ENCODE data around the gene BHLHA9. TPM values are rescaled to one million over a fixed set of nuclear protein-coding genes. Genes with fewer than 3 reads are reported as not detected.
"Not testable (repeated sequence)": the region's sequence is repeated elsewhere in the genome, so short reads cannot be mapped to it uniquely, and the experiment has no call there.

Gene BHLHA9
- total RNA-seq (2014; rRNA removed) = not detected in 2 replicates
- not detected for polyA plus RNA-seq (2012)

GRCh38 chr17:1270210-1271029 lies at the start of gene BHLHA9:
TSS of gene BHLHA9 (plus strand) at chr17:1270444. CDS start at chr17:1270564, 120 bp downstream.
- no peak for DNase-seq (ENCODE audit: low read depth)

DNA sequence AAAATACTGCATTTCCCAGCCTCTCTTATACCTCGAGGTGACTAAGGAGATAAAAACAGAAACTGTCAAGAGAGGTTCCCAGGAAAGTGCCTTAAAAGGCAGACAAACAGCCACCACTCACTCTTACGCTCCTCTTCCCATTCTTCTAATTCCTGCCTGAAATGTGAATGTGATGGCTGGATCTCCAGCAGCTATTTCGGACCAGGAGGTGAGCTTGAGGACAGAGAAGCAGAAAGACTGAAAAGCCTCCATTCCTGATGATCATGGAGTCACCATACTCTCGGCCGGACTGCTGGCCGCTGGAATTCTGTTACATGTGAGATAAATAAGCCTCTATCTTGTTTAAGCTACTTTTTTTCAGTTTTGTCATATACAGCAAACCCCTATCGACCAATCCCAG lies 49.0 kb upstream of the BHLHA9 start:
- DNase-seq (ENCODE audit: low read depth) = no peak

- no peak for DNase-seq (ENCODE audit: low read depth)
Measured at GRCh38 chr17:1222321-1222720, 47.9 kb upstream of the BHLHA9 start.

- no peak for DNase-seq (ENCODE audit: low read depth)
Measured at GRCh38 chr17:1223662-1224061, 46.6 kb upstream of the BHLHA9 start.

- no peak for DNase-seq (ENCODE audit: low read depth)
Measured at GRCh38 chr17:1224330-1224729, 45.9 kb upstream of the BHLHA9 start.

DNA sequence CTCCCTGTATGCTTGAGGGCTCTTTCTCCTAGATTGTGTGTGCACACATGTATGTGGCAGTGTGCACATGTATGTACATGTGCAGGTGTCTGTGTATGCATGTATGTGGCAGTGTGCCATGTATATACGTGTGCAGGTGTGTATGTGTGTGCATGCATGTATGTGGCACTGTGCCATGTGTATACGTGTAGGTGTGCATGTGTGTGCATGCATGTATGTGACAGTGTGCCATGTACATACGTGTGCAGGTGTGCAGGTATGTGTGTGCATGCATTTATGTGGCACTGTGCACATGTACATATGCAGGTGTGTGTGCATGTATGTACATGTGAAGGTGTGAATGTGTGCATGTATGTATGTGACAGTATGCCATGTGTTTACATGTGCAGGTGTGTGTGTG lies 43.9 kb upstream of the BHLHA9 start:
- DNase-seq (ENCODE audit: low read depth) = no peak

GRCh38 chr17:1227365-1227764 lies 42.9 kb upstream of the BHLHA9 start:
- DNase-seq (ENCODE audit: low read depth) = no peak

DNA sequence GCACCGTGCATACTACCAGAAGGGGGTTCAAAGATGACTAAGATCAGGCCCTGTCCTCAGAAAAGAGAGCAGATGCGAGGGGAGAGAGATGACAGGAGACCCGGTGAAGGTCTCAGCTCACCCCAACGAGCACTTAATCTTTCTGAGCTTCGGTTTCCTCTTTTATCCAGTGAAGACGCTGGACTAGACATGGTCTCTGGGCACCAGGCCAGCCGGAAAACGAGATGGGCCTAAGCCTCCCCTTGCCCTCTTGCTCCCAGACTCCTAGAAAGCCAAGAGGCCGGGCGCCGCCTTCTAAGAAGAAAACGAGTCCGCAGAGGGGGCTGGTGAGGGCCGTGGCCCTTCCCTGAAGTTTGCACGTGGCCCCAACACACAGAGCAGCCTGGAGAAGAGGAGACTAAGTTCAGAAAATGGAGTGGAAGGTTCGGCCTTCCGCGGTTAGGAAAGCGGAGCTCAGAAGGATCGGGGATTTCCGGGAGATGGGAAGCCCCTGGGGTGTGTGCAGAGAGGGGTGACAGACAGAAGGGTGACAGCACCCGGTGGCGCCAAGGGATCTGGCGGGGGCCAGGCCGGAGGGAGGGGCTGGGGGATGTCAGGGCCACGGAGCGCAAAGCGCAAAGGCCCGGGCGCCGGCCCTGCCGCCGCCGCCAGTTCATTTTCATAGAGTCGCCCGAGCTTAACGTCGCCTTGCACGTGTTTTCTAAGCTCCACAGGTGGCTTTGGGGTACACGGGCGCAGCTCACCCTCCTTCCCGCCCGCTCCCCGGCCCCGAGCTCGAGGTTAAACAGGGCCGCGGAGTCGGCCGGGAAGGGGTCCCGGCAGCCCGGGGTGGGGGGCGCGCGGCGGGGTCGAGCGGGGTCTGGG lies 42.1 kb upstream of the BHLHA9 start:
- no peak for DNase-seq (ENCODE audit: low read depth)

DNA sequence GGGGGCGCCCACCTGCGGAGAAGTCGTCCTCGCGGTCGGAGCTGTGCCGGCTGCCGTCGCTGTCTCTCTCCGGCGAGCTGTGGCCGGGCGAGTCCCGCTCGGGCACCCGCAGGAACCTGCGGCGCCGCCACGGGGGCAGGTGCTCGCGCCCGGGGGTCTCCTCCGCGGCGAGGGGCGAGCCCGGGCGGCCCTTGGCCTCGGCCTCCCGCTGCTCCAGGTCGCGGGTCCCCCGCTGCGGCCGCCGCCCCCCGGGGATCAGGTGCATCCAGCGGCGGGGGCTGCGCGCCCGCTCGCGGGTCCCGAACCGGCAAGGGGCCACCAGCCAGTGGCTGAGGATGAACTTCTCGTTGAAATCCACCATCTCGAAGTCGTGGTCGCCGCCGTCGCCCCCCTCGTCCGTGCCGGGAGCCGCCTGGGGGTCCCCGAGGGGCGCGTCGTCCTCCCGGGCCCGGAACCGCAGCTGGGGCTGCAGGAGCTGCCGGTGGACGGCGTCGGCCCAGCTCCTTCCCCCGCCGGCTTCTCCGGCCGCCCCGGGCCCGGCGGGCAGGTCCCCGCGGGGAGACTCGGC lies 41.4 kb upstream of the BHLHA9 start:
- no peak for DNase-seq (ENCODE audit: low read depth)

GRCh38 chr17:1229349-1229899 lies 40.8 kb upstream of the BHLHA9 start:
- DNase-seq (ENCODE audit: low read depth) = no peak

GRCh38 chr17:1229900-1230501 lies 40.2 kb upstream of the BHLHA9 start:
- no peak for DNase-seq (ENCODE audit: low read depth)

DNA sequence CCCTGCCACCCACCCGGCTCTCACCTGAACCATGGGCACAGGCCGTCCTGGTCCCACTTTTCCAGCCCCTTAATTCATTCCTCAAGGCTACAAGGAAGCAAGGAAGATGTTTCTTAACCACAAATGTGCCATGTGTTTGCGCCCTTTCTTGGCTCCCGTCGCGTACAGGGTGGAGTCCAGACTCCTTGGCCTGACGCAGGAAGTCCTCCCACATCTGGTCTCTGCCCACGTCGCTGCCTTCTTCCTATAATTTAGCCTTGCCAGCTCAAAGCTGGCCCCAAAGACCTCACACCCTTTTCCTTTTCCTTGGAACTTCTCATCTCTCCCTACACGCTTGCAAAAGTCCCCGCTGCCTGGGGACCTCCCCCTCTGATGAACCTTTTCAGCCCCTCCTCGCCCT lies 38.8 kb upstream of the BHLHA9 start:
- DNase-seq (ENCODE audit: low read depth) = no peak

DNA sequence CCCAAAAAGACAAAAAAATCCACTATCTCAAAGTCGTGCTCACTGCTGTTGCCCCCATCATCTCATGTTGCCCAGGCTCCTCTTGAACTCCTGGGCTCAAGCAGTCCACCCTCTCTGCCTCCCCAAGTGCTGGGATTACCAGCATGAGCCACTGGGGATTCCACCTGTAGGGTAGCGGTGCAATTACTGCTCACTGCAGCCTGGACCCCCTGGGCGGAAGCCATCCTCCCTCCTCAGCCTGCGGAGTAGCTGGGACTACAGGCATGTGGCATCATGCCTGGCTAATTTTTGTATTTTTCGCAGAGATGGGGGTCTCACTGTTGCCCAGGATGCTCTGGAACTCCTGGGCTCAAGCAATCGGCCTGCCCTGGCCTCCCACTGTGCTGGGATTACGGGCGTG lies 37.9 kb upstream of the BHLHA9 start:
- DNase-seq (ENCODE audit: low read depth) = no peak

- peak; percentile 9 for DNase-seq (ENCODE audit: low read depth)
Measured at GRCh38 chr17:1232786-1233185, 37.5 kb upstream of the BHLHA9 start.

DNA sequence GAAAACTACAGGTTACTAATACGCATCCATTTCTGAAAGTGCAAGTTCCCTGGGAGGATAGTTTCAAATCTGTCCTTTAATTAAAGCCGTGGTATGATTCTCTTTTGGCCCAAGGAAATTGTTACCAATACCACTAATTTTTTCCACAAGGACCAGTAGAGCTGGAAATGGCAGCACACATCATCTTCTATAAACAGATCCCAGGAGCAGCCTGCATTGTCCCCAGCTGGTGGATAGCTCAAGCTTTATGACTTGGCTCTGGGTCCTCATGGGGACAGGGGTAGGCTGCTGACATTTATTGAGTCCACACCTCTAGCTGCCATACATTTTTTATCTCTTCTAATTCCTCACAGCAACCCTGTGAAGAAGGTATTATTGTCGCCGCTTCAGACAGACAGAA lies 35.8 kb upstream of the BHLHA9 start:
- no peak for DNase-seq (ENCODE audit: low read depth)

- no peak for DNase-seq (ENCODE audit: low read depth)
Measured at GRCh38 chr17:1237471-1237870, 32.8 kb upstream of the BHLHA9 start.

DNA sequence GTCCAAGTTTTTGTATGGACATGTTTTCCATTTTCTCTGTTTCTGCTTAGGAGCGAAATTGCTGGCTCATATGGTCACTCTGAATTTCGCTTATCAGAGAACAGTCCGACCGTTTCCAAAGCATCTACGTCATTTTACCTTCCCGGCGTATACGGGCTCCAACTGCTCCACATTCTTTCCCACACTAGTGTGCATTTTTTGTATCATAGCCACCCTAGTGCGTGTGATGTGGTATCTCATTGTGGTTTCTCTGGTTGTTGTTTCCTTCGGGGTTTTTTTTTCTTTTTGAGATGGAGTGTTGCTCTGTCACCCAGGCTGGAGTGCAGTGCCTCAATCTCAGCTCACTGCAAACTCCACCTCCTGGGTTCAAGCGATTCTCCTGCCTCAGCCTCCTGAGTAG lies 31.0 kb upstream of the BHLHA9 start:
- no peak for DNase-seq (ENCODE audit: low read depth)

GRCh38 chr17:1240426-1240825 lies 29.8 kb upstream of the BHLHA9 start:
- DNase-seq (ENCODE audit: low read depth) = not testable (repeated sequence)

DNA sequence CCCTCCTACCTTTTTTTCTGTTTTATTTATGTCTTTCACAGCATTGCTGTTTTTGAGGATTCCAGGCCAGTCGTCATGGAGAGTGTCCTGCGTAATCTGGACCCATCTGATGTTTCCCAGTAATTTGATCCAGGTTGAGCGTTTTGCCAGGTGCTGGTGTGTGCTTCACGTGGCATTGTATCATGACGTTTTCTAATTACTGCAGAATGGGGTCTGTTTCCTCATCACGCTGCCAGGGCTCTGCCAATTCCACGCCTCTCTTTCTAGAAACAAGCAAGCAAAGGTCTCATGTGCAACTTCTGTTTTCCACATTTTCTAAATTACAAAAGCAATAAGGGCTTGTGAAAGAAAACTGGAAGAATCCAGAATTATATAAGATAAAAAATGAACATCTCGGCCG lies 28.3 kb upstream of the BHLHA9 start:
- peak; percentile 28 for DNase-seq (ENCODE audit: low read depth)

DNA sequence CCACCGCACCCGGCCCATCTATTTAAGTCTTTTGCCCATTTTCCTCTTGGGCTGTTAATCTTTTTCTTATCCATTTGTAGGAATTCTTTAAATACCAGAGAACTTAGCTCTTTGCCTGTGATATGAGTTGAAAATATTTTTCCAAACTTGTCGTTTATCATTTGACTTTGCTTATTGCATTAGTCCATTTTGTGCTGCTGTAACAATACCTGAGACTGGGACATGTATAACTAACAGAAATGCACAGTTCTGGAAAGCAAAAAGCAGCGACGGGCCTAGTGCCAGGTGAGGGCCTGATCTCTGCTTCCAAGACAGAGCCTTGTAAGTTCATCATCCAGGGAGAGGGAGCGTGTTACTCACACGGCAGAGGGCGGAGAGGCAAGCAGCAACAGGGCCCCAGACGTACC lies 25.6 kb upstream of the BHLHA9 start:
- DNase-seq (ENCODE audit: low read depth) = no peak

- no peak for DNase-seq (ENCODE audit: low read depth)
Measured at GRCh38 chr17:1251866-1252608, 18.2 kb upstream of the BHLHA9 start.
